ENCODE results near the gene ENTPD2. TPM values are rescaled to one million over a fixed set of nuclear protein-coding genes. Genes with fewer than 3 reads are reported as not detected.

ENTPD2 gene
- total RNA-seq, 2 donors from 2014 or later: 9.8 to 10.9 TPM

DNA sequence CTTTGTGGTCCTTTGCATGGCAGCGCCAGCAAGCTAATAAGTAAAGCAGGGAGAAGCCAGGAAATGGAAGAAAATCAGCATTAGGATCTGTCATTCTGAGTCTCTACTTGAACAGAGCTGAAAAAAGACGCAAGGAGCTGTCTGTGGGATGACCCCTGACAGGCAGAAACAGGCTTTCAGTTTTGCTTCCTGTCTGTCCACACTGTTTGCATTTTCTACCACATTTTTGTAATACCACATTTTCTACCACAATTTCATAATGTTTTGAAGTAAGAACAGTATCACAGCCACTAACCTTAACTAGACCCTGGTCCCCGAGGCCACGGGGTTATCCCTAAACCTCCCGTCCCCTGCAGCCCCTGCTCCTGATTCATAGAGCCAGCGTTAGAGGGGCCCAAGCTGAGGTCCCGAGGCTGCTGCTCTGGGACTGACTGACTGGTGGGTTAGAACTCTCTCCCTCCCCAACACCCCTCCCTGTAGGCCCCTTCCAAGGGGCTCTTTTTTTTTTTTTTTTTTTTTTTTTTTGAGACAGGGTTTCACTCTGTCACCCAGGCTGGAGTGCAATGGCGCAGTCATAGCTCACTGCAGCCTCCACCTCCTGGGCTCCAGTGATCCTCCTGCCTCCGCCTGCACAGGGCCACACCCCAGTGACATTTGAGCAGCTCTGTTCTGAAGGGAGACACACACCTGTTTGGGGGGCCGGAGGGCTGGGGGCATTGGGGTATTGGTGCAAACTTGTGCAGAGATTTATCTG is 53.5 kb downstream of the ENTPD2 start:
- 61% methylated on average over 10 of the region's 10 CpGs for WGBS
- no peak for DNase-seq (ENCODE audit: low spot score)

More for the DNA sequence above, 53.5 kb downstream of the ENTPD2 start:
- Histone ChIP-seq H3K9me3 (no peaks in the 10 kb centered on the region), H3K4me3 (no peak overlapping the region), H3K27ac (no peak overlapping the region), H3K36me3 (no peaks in the 10 kb centered on the region), H3K4me1 (replicated peaks) (peaks cover 12% of the 10 kb centered on the region), H3K27me3 (replicated peaks; ENCODE audit: insufficient read depth) (no peaks in the 10 kb centered on the region)
- intact Hi-C loops (cut with DNase I): no loop called here
- TF ChIP-seq POLR2AphosphoS5 (IDR thresholded peaks at IDR 0.05) (no peak), POLR2A (IDR thresholded peaks at IDR 0.05) (no peak)
- TF ChIP-seq, protein P1, sequence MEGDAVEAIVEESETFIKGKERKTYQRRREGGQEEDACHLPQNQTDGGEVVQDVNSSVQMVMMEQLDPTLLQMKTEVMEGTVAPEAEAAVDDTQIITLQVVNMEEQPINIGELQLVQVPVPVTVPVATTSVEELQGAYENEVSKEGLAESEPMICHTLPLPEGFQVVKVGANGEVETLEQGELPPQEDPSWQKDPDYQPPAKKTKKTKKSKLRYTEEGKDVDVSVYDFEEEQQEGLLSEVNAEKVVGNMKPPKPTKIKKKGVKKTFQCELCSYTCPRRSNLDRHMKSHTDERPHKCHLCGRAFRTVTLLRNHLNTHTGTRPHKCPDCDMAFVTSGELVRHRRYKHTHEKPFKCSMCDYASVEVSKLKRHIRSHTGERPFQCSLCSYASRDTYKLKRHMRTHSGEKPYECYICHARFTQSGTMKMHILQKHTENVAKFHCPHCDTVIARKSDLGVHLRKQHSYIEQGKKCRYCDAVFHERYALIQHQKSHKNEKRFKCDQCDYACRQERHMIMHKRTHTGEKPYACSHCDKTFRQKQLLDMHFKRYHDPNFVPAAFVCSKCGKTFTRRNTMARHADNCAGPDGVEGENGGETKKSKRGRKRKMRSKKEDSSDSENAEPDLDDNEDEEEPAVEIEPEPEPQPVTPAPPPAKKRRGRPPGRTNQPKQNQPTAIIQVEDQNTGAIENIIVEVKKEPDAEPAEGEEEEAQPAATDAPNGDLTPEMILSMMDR (IDR thresholded peaks at IDR 0.05): no peak

Small RNAs within 50 kb of the gene (small RNA-seq; reads per million reads assigned to genes)
- gene RF00153: 0 reads per million in 2 donors

Other genes starting within 250 kb of the ENTPD2 start
- 100 to 1,000 TPM in 1 of 2 donors, 10 to 100 TPM in 1; 76.6 to 124 TPM for gene RABL6, start 246.1 kb downstream of the ENTPD2 start, total RNA-seq
- gene AJM1, start 211.6 kb downstream of the ENTPD2 start, total RNA-seq: 10 to 100 TPM in 1 of 2 donors, 1 to 10 TPM in 1; 3.6 to 10.1 TPM
- gene PHPT1, start 204.7 kb downstream of the ENTPD2 start, total RNA-seq: 100 to 1,000 TPM; 139 to 212 TPM
- gene MAMDC4, start 201.7 kb downstream of the ENTPD2 start, total RNA-seq: 10 to 100 TPM in 1 of 2 donors, 1 to 10 TPM in 1; 5.2 to 17.7 TPM
- gene EDF1, start 187.8 kb downstream of the ENTPD2 start, total RNA-seq: 100 to 1,000 TPM; 399 to 528 TPM
- 10 to 100 TPM; 23.6 to 24.2 TPM for gene TRAF2, start 167.5 kb downstream of the ENTPD2 start, total RNA-seq
- gene FBXW5, start 109.3 kb downstream of the ENTPD2 start, total RNA-seq: 100 to 1,000 TPM; 199 to 304 TPM
- not detected for gene C8G, start 108.8 kb downstream of the ENTPD2 start, total RNA-seq
- 10 to 100 TPM in 1 of 2 donors, 1 to 10 TPM in 1; 4.1 to 13.7 TPM for gene LCN12, start 101.8 kb downstream of the ENTPD2 start, total RNA-seq
- gene PTGDS, start 76.6 kb downstream of the ENTPD2 start, total RNA-seq: 1,000 to 10,000 TPM in 1 of 2 donors, 10 to 100 TPM in 1; 59.4 to 5,242 TPM
- gene LCNL1, start 71.1 kb downstream of the ENTPD2 start, total RNA-seq: 10 to 100 TPM in 1 of 2 donors, under 1 TPM in 1; 0.41 to 22.5 TPM
- 10 to 100 TPM; 61.6 to 71.8 TPM for gene PAXX, start 61.6 kb downstream of the ENTPD2 start, total RNA-seq
- gene CLIC3, start 57.5 kb downstream of the ENTPD2 start, total RNA-seq: 1 to 10 TPM; 4.2 to 6.7 TPM
- 10 to 100 TPM; 27.4 to 79.1 TPM for gene ABCA2, start 25.8 kb downstream of the ENTPD2 start, total RNA-seq
- gene FUT7, start 22.0 kb downstream of the ENTPD2 start, total RNA-seq: under 1 TPM in 1 of 2 donors, not detected in 1; 0.57 TPM
- 100 to 1,000 TPM; 384 to 427 TPM for gene NPDC1, start 7.9 kb downstream of the ENTPD2 start, total RNA-seq
- 10 to 100 TPM in 1 of 2 donors, 1 to 10 TPM in 1; 7.2 to 17.2 TPM for gene SAPCD2, start 16.5 kb upstream of the ENTPD2 start, total RNA-seq
- 10 to 100 TPM in 1 of 2 donors, 1 to 10 TPM in 1; 8.2 to 19.9 TPM for gene UAP1L1, start 23.5 kb upstream of the ENTPD2 start, total RNA-seq
- 100 to 1,000 TPM in 1 of 2 donors, 10 to 100 TPM in 1; 67.4 to 107 TPM for gene MAN1B1, start 32.9 kb upstream of the ENTPD2 start, total RNA-seq
- 100 to 1,000 TPM; 147 to 235 TPM for gene DPP7, start 60.7 kb upstream of the ENTPD2 start, total RNA-seq
- gene GRIN1, start 85.1 kb upstream of the ENTPD2 start, total RNA-seq: 1 to 10 TPM in 1 of 2 donors, under 1 TPM in 1; 0.59 to 1.8 TPM
- gene LRRC26, start 116.0 kb upstream of the ENTPD2 start, total RNA-seq: 100 to 1,000 TPM; 183 to 582 TPM
- 1 to 10 TPM in 1 of 2 donors, not detected in 1; 3.1 TPM for gene TMEM210, start 118.0 kb upstream of the ENTPD2 start, total RNA-seq
- gene ANAPC2, start 134.5 kb upstream of the ENTPD2 start, total RNA-seq: 10 to 100 TPM; 32.5 to 64.5 TPM
- gene SSNA1, start 134.6 kb upstream of the ENTPD2 start, total RNA-seq: 100 to 1,000 TPM; 114 to 124 TPM
- 10 to 100 TPM; 26.1 to 30.4 TPM for gene TPRN, start 146.7 kb upstream of the ENTPD2 start, total RNA-seq
- gene TMEM203, start 151.6 kb upstream of the ENTPD2 start, total RNA-seq: 10 to 100 TPM; 35.3 to 47.8 TPM
- gene NDOR1, start 151.6 kb upstream of the ENTPD2 start, total RNA-seq: 10 to 100 TPM; 18.5 to 31.9 TPM
- gene RNF208, start 168.2 kb upstream of the ENTPD2 start, total RNA-seq: 1 to 10 TPM; 3.8 to 6.2 TPM
- gene CYSRT1, start 171.1 kb upstream of the ENTPD2 start, total RNA-seq: 1 to 10 TPM; 2.7 to 4.9 TPM
- gene RNF224, start 173.4 kb upstream of the ENTPD2 start, total RNA-seq: not detected
- under 1 TPM in 1 of 2 donors, not detected in 1; 0.57 TPM for gene SLC34A3, start 176.8 kb upstream of the ENTPD2 start, total RNA-seq
- 100 to 1,000 TPM; 279 to 484 TPM for gene TUBB4B, start 187.2 kb upstream of the ENTPD2 start, total RNA-seq
- gene STPG3, start 197.2 kb upstream of the ENTPD2 start, total RNA-seq: 1 to 10 TPM in 1 of 2 donors, not detected in 1; 4.2 TPM
- 10 to 100 TPM; 44.9 to 82.1 TPM for gene NELFB, start 201.3 kb upstream of the ENTPD2 start, total RNA-seq
- gene TOR4A, start 223.7 kb upstream of the ENTPD2 start, total RNA-seq: 1 to 10 TPM; 1.6 to 7.3 TPM
- 10 to 100 TPM; 22.4 to 24.3 TPM for gene NRARP, start 248.2 kb upstream of the ENTPD2 start, total RNA-seq